ENCODE data around the gene PDE4C.
"Not testable (repeated sequence)": the region's sequence is repeated elsewhere in the genome, so short reads cannot be mapped to it uniquely, and the experiment has no call there.

Gene PDE4C

DNA sequence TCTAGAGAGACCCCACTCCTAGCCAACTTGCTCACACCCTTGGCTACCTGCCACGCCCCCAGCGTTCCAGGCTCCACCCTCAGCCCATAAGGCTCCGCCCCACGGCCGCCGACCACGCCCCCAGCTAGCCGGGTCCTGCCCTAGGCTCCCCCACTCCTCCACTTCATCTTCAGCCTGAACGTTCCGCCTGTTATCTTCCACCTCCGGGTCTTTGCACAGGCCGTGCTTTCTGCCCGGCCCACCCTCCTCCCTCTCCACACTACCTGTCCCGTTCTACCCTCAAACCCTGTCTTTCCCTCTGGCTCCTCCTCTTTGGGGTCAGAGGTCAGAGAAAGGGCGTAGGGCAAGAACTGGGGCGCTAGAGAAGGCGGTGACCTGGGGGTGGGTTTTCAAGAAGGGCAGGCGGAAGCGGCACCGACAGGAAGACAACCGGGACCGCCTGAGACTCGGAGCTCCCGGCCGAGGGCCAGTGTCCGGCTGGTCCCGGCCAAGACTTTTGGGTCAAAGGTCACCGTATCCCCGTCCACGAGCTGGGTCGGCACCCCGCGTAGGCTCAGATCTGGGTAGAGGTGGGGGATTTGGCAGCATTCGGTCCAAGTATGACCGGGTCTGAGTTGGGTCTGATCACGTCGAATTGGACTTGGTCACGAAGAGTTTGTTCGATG, 2.2 kb downstream of the PDE4C start:
- peak; percentile 24 to 66 (median 40) for DNase-seq

DNA sequence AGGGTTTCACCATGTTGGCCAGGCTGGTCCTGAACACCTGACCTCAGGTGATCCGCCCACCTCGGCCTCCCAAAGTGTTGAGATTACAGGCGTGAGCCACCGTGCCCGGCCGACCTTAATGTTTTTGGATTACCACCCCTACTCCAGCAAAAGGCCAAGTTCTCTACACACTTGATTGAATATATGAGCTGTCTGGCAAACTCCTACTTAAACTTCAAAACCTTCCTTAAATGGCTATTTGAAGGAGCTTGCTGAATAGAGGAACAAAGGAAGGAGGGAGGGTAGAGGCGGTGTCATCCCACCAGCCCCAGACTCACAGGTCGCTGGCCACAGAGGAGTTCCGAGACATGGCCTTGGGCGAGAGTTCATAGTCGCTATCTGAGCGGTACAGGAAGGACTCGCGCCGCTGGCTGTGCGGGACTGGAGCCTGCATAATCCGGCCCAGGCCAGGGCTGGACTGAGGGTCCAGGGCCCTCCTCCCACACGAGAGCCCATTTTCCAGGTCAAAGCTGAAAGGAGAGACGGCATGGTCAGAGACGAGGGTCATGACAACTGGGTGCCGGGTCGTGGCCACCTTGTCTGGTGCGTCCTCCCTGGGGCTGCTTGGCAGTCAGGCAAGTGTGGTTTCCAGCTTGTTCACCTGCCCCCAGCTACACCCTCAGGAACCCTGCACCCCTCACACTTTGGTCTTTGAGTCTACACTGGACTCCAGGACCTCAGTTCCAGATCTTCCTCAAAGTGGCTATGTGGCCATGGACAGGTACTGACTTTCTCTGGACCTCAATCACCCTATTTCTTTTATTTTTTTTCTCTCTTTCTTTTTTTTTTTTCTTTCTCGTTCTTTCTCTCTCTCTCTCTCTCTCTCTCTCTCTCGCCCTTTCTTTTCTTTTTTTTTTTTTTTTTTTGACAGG, 4.2 kb downstream of the PDE4C start:
- no peak for DNase-seq

GRCh38 chr19:18220632-18221275, 5.5 kb downstream of the PDE4C start:
- DNase-seq = no peak

- DNase-seq = no peak
Observed at GRCh38 chr19:18219911-18220631, 6.2 kb downstream of the PDE4C start.

GRCh38 chr19:18218600-18218999, 7.6 kb downstream of the PDE4C start:
- DNase-seq = no peak

DNA sequence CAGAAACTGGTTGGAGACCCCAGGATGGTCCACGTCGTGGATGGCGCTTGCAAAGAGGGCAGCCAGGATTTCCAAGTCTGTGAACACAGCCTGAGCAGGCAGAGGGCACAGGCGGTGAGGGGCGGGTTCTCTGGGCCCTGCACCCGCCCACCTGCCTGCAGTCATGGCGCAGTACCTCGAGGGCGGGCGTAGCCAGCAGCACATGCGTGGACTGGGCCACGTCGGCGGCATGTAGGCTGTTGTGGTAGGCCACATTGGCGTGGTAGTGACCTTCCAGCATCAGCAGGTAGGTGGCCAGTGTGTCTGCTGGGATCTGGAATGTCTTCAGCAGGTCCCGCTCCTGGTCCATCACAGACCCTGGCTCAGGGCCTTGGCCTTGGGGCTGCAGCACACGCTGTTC, 8.1 kb downstream of the PDE4C start:
- no peak for DNase-seq

DNA sequence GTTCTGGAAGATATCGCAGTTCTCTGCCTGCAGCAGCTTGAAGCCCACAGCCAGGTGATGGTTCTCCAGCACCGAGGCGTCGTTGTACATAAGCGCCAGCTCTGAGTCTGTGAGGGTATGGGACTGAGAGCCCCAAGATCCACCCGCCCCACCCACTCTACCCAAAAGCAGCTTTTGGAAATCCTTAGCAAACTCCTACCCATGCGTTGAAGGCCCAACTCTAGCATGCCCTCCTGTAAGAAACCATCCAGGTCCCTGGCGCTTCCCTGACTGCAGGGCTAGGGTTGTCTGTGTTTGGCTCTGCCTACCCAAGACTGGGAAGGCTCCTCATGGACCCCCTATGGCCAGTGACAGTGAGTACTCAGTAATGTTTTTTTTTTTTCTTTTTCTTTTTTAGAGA, 9.4 kb downstream of the PDE4C start:
- peak in 1 of 4 experiments; percentile 1 for DNase-seq

- peak in 1 of 4 experiments; percentile 31 for DNase-seq
Observed at GRCh38 chr19:18214779-18215433, 11.3 kb downstream of the PDE4C start.

DNA sequence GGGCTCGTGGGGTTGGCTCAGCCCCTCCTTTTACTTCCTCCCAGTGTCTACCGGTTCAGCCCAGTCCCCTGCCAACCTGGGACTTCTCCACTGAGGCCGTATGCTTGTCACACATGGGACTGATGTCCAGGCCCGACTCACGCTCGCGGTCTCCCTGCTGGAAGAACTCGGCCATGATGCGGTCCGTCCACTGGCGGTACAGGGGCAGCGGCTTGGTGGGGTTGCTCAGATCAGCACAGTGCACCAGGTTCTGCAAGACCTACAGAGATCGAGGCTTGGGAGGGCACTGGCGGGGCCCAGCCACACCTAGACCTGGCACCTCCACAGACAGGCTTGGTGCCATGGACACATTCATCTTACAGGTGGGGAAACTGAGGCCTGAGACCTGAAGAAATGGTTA, 14.6 kb downstream of the PDE4C start:
- DNase-seq = no peak

DNA sequence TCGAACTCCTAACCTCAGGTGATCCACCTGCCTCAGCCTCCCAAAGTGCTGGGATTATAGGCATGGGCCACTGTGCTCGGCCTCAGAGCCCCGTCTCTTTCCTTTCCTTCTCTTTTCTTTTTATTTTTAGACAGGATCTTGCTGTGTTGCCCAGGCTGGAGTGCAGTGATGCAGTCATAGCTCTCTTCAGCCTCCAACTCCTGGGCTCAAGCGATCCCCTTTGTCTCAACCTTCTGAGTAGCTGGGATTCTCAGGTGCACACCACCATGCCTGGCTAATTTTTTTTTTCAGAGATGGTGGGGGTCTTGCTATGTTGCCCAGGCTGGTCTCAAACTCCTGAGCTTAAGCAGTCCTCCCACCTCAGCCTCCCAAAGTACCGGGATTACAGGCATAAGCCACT, 16.3 kb downstream of the PDE4C start:
- DNase-seq = not testable (repeated sequence)

- DNase-seq = peak in 3 of 4 experiments; percentile 56 to 76 (median 66)
Observed at GRCh38 chr19:18208098-18208951, 17.9 kb downstream of the PDE4C start.

DNA sequence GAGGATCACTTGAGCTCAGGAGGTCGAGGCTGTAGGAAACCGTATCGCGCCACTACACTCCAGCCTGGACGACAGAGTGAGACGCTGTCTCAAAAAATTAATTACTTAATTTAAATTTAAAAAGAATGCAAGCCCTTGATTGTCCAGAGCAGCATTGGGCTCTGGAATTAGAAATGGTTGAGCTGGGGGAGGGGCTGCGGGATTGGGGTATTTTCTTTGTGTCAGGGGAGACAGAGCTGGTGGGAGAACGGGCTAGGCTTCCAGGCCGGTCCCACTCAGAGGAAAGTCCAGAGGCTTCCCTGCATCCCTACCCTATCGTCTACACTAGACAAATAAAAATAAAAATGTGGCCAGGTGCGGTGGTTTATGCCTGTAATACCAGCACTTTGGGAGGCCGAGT, 20.2 kb downstream of the PDE4C start:
- DNase-seq = no peak

- peak; percentile 58 to 78 (median 66) for DNase-seq
Observed at GRCh38 chr19:18205200-18205892, 20.9 kb downstream of the PDE4C start.

DNA sequence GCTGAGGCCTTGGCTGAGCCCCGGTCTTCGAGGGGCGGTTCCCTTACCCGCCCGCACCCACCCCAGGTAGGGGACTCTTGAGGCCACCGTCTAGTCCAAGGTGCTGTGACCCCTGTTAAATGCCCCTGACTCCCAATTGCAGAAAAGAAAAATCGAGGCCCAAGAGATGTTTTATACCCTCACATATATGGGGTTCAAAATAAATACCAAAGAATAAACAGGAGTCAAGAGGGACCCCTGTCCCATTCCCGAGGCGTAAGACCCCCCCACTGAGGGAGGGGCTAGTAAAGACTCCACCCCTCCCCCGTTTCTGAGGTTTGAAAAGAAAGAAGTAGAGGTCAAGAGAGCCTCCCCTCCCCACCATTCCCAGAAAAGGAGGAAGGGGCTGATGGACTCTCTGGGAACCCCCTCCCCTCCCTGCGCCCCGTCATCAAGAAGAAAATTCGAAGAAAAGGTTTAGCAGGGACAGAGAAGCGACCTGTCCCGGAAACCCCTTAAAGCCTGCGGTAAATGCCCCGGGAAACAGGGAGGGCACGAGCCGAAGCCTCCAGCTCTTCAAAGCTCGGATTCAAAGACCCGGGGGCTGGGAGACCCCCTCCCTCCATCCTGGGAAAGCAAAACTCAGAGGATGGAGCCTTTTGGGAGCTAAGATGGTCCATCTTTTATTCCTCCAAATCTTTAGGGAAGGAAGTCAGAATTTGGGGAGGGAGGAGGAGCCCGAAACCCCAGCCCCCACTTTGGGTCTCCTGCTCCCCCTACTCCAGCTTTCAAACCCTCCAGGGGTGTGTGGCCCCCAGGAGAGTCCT, 21.6 kb downstream of the PDE4C start:
- DNase-seq = peak in 3 of 4 experiments; percentile 38 to 54 (median 51)

DNA sequence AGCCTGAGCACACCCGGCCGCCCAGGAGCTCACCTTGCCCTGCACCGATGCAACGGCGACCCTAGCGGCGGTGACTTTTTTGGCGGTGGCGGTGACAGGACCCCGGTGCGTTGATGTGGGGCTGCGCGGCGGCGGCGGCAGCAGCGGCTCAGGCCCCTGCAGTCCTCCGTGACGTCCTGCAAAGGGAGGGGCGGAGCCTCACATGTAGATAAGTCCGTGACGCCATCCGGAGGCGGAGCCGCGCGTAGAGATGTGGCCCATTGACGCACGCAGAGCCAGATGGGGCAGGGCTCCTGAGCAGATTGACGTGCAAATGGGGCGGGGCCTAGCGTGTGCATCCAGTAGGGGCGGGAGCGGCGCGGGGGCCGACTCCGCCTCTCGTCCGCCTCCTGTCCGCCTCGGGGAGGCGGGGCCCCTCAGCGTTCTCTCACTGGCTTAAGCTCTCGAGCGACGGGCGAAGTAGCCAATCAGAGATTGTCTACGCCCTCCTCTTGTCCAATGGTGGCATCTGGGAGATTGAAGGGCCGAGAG, 22.3 kb downstream of the PDE4C start, which contains the start of gene RAB3A:
Gene RAB3A (minus strand): TSS at position 180 of the 531 bp plus-strand sequence. CDS start 1,302 bp downstream, outside the sequence.
- DNase-seq = peak; percentile 100

DNA sequence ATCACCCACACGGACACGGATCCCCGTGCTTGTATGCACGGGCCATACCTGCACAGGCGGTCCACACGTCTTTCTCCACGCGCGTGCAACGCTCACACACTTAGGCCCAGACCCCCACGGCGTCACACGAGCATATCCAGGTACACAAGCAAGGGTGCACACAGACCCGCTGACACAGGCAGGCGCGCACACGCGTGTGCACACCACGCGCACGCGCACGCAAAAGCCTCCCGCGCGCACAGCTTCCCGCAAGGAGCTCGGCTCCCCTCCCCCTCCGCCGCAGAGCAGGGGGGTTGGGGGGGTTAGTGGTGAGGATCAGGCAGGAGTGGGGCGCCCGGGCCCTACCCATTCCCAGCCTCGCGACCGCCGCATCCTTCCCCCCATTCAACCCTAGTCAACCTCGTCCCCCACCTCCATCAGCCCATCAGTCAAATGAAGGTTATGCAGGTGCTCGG, 22.8 kb downstream of the PDE4C start:
- DNase-seq = peak; percentile 49 to 73 (median 51)

DNA sequence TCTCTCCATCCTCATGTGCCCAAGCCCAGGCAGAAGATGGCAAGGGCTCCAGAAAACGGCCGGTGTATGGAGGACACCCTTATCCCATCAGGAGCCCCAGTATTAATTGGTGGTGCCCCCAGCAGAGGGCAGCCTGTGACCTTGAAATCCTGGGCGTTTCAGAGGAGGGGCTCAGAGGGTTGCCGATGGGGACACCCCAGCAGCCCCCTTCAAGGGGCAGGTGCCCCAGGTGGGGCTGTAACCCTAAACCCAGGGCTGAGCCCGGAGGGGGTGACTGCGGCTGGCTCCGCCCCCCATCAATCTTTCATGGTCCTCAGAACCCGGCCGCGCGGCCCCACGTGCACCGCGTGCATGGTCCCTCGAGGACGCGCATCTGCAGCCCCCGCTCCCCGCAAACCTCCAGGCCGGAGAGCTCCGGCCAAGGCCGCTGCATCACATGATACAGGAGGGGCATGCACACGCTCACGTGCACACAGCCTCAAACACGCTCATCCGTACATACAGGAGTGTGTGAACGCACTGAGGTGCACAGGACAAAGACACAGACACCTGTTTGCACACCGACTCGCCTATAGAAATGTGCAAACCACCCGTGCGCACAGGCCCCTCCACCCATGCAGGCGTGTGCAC, 23.3 kb downstream of the PDE4C start:
- DNase-seq = peak in 2 of 4 experiments; percentile 23 to 61

DNA sequence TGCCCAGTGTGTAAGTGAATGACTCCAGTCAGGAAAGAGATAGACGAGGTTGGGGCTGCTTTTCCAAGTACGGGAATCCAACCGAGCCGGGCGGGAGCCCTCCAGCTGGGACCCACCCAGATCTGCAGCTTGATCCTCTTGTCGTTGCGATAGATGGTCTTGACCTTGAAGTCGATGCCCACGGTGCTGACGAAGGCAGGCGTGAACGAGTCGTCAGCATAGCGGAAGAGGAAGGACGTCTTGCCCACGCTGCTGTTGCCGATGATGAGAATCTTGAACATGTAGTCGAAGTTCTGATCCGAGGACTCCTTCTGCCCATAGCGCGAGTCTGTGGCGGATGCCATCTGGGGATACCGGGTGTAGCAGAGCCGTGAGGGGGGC, 23.9 kb downstream of the PDE4C start:
- DNase-seq = no peak

DNA sequence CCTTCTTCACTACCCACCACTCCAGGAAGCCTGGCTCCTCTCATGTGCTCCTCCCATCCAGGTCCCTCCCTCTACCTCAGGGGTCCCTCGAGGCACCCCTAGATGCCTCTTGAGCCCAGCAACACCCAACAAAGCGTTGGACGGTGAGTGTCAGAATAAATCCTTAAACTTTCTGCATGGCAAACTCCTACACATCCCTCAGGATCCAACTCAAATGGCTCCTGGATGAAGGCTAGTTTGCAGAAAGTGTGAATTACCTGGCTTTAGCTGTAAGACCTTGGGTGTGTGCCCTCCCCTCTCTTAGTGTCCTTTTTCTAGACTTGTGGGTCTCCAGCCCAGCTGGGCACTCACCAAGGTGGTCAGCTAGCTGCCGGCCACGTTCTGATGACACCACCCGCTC, 27.9 kb downstream of the PDE4C start:
- DNase-seq = no peak
